AG04450 (cell line): ENCODE results near the gene MMP8. TPM values are rescaled to one million over a fixed set of nuclear protein-coding genes. Genes with fewer than 3 reads are reported as not detected.
A peak's percentile ranks its signal among the peaks of the same experiment; 100 is the strongest.

Experiments
- CTCF ChIA-PET: fragments of 300-600, 350-600 bp; formaldehyde crosslinking; extraction: SDS; loops from one replicate; lab custom pipeline; 2022; ENCODE audit warnings: antibody characterized with exemption, inconsistent platforms; lab: Charles Lee
- POLR2A ChIA-PET: fragments of 350-600 bp; formaldehyde crosslinking; extraction: SDS; loops from one replicate; lab custom pipeline; 2021; ENCODE audit warnings: antibody characterized with exemption, inconsistent platforms; lab: Yijun Ruan, JAX
- DNase-seq: peaks from one replicate; pipeline ENCODE4 v3.0.0-alpha.2; 2011; ENCODE audit warnings: low read depth, low spot score
- H3K27ac ChIP-seq: one replicate; pipeline ENCODE4 v1.5.1; 2012; ENCODE audit warnings: low read depth, low read length, control low read depth
- H3K27me3 ChIP-seq: one replicate; pipeline ENCODE4 v1.6.0; 2012; ENCODE audit warnings: low read length; ENCODE audit not compliant: control insufficient read depth, insufficient read depth
- H3K4me3 ChIP-seq: 2 replicates; pipeline ENCODE4 v1.5.1; 2011; ENCODE audit warnings: mild to moderate bottlenecking, low read depth, low read length, control low read depth
- H3K9me3 ChIP-seq: 2 replicates; pipeline ENCODE4 v1.5.1; 2012; ENCODE audit warnings: low read length; ENCODE audit not compliant: control insufficient read depth, insufficient read depth
- polyA plus RNA-seq: library from polyadenylated mRNA; depleted of rRNA; stranded (reverse); fragments of >200 nt; gene quantifications from 2 replicates; pipeline ENCODE4 v1.2.3, GENCODE V29; 2011; rRNA removed
- TF ChIP-seq, protein P1 (sequence below): IDR thresholded peaks from 2 replicates; pipeline ENCODE4 v1.5.1; 2011; ENCODE audit warnings: low read depth, low read length, control low read depth, inconsistent platforms

Gene MMP8
- polyA plus RNA-seq, 1 experiment, result 0.04 TPM

DNA sequence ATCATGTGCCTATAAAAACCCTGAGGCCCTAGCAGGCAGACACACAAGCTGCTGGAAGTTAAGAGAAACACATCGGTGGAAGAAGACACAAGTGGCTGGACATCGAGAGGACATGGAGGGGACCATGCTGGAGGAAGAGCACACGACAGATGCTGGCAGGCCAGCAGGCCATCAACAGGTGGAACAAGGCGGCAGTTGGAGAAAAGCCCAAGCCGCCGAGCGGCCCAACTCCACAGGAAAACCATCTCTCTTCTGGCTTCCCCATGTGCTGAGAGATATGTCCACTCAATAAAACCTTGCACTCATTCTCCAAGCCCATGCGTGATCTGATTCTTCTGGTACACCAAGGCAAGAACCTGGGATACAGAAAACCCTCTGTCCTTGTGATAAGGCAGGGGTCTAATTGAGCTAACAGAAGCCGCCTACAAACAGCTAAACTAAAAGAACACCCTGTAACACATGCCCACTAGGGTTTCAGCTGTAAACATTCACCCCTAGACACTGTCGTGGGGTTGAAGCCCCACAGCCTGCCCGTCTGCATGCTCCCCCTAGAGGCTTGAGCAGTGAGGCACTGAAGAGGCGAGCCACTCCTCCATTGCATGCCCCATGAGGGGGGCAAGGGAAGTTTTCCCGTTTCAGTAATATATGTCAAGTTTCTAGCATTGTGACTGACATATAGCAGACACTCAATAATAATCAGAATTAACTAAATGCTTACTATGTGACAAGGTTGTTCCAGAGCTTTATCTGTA lies 60.6 kb downstream of the MMP8 start:
- POLR2A ChIA-PET, result no interaction called here

DNA sequence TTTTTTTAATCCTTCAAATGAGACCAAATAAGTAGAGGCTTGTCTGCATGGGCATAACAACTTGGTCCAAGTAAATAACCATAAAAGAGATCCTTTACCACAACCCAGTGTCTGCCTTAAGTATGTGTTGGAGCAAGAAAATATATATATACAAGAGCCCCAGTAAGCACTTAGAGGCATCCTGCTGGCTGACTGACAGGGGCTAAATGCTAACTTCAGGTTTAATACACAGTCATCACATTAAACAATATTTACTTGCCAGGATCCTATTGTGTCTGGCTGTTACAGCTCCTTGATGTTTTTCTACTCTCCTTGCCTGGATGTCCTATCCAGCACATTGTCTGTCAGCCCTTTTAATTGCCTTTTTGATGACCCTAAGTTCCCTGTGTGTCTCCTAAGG lies 62.1 kb downstream of the MMP8 start:
- ChIA-PET CTCF (no interaction called here), POLR2A (no interaction called here)
- Histone ChIP-seq H3K27ac (no peak overlapping the region), H3K27me3 (no peaks in the 10 kb centered on the region), H3K4me3 (no peak overlapping the region), H3K9me3 (no peaks in the 10 kb centered on the region)
- TF ChIP-seq, protein P1, sequence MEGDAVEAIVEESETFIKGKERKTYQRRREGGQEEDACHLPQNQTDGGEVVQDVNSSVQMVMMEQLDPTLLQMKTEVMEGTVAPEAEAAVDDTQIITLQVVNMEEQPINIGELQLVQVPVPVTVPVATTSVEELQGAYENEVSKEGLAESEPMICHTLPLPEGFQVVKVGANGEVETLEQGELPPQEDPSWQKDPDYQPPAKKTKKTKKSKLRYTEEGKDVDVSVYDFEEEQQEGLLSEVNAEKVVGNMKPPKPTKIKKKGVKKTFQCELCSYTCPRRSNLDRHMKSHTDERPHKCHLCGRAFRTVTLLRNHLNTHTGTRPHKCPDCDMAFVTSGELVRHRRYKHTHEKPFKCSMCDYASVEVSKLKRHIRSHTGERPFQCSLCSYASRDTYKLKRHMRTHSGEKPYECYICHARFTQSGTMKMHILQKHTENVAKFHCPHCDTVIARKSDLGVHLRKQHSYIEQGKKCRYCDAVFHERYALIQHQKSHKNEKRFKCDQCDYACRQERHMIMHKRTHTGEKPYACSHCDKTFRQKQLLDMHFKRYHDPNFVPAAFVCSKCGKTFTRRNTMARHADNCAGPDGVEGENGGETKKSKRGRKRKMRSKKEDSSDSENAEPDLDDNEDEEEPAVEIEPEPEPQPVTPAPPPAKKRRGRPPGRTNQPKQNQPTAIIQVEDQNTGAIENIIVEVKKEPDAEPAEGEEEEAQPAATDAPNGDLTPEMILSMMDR, result no peak
- DNase-seq, result no peak

More for the DNA sequence above, 60.6 kb downstream of the MMP8 start:
- H3K4me3 ChIP-seq, result no peak overlapping the region
- CTCF ChIA-PET, result interaction anchor here (1.2 to 1.4 kb wide), 4 partner anchors 9 to 376 kb away, joined by 3 to 5 read pairs (median 4); no protein-coding TSS in a partner anchor
- no peaks in the 10 kb centered on the region for H3K9me3 ChIP-seq
- H3K27me3 ChIP-seq, result no peaks in the 10 kb centered on the region
- no peak for DNase-seq
- TF ChIP-seq, protein P1, result peak; percentile 36; the same call in 1 of the 2 replicates
- H3K27ac ChIP-seq, result no peak overlapping the region

Other genes with a start within 250 kb of the MMP8 start
- not detected in 2 replicates for gene MMP7, start 194.2 kb downstream of the MMP8 start, polyA plus RNA-seq
- not detected in 2 replicates for gene MMP20, start 99.6 kb downstream of the MMP8 start, polyA plus RNA-seq
- not detected in 2 replicates for gene MMP27, start 19.2 kb downstream of the MMP8 start, polyA plus RNA-seq
- gene MMP10, start 55.7 kb upstream of the MMP8 start, polyA plus RNA-seq, result 0.87 and 0.97 TPM in 2 replicates
- gene MMP1, start 73.2 kb upstream of the MMP8 start, polyA plus RNA-seq, result 33.8 and 41.2 TPM in 2 replicates
- gene MMP3, start 118.7 kb upstream of the MMP8 start, polyA plus RNA-seq, result 1.2 and 2.1 TPM in 2 replicates
- gene MMP12, start 150.0 kb upstream of the MMP8 start, polyA plus RNA-seq, result not detected in 2 replicates
- not detected in 2 replicates for gene MMP13, start 230.8 kb upstream of the MMP8 start, polyA plus RNA-seq